Breast epithelium (tissue), 3 donors: ENCODE measurements around the gene PVALEF.

Source experiments
- CTCF ChIP-seq, 3 donors: fragments of 450-650 bp; IDR thresholded peaks; one replicate each; pipeline ENCODE4 v1.5.1; 2016 to 2017; ENCODE audit warnings: antibody characterized with exemption in 3 of 3, mild to moderate bottlenecking in 3 of 3, moderate library complexity in 3 of 3
- POLR2A ChIP-seq: fragments of 450-650 bp; IDR thresholded peaks from one replicate; pipeline ENCODE4 v1.6.1; 2016; ENCODE audit warnings: antibody characterized with exemption, mild to moderate bottlenecking, moderate library complexity
- POLR2AphosphoS5 ChIP-seq, 3 donors: sonication (generic); formaldehyde crosslinking; IDR thresholded peaks; one replicate each; pipeline ENCODE4 v1.6.1; 2017; ENCODE audit warnings: antibody characterized with exemption in 3 of 3

GRCh38 chr17:81129289-81129688 is 36.0 kb upstream of the PVALEF start:
- TF ChIP-seq CTCF (IDR thresholded peaks at IDR 0.05) (no peak), POLR2A (no peak), POLR2AphosphoS5 (IDR thresholded peaks at IDR 0.05) (no peak)
